T-helper 9 cell (primary cell): ENCODE results near the gene FAM110D.

Experiments used
- DNase-seq: peaks from one replicate; pipeline ENCODE4 v3.0.0-alpha.2; 2020

The FAM110D gene

GRCh38 chr1:26130695-26131094 lies 28.2 kb upstream of the FAM110D start:
- DNase-seq = no peak

DNA sequence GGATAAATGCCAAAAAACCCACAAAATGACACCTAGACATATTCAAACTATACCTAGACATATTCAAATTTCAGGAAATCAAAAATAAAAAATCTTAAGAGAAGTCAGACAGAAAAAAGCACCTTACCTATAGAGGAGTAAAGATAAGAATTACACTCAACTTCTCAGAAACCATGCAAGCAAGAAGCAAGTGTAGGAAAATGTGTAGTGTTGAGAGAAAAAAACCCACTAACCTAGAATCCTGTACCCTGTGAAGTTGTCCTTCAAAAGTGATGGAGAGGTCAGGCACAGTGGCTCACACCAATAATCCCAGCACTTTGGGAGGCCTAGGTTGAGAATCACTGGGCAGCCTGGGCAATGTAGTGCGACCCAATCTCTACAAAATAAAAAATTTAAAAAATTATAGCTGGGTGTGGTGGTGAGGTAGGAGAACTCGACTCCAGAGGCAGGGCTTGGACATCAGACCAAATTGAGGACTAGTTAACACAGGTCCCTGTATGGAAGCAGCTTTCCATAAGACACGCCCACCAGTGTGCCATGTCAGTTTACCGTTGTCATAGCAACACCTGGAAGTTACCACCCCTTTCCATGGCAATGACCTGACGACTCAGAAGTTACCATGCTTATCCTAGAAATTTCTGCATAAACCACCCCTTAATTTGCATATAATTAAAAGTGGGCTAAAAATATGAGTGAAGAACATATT lies 26.6 kb upstream of the FAM110D start:
- DNase-seq = no peak

- DNase-seq = no peak
These were observed 26.1 kb upstream of the FAM110D start for GRCh38 chr1:26132834-26133167.

DNA sequence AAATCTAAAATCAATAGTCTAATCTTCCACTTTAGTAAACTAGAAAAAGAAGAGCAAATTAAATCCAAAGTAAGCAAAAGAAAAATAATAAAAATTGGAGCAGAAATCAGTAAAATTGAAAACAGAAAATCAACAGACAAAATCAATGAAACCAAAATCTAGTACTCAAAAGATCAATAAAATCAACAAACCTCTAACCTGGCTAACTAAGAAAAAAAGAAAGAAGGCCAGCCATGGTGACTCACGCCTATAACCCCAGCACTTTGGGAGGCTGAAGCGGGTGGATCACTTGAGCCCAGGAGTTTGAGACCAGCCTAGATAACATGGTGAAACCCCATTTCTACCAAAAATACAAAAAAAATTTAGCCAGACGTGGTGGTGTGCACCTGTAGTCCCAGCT lies 24.4 kb upstream of the FAM110D start:
- DNase-seq = no peak

DNA sequence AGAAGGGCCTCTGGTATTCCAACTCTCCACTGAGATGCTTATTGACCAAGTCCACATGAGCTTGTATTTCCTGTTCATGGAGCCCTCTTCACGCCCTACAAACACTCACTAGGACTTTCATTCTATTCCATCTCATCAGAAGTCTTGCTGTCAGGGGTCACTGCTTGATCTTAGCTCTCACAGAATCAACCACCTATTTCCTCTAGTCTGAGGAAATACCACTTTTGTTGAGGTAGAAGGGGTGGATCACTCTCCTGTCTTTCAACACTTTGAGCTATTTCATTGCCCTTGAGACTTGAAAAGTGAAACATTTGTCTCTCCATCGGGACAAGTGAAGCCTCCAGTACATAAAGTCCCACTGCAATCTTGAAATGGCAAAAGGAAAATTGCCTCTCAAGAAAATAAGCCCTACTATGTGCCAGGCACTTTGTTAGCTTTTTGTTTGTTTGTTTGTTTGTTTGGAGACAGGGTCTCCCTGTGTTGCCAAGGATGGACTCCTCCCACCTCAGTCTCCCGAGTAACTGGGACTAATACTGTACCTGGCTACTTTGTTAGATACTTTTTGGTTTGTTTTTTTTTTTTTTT lies 19.8 kb upstream of the FAM110D start:
- DNase-seq = no peak

- no peak for DNase-seq
These were observed 16.7 kb upstream of the FAM110D start for GRCh38 chr1:26142159-26142558.

DNA sequence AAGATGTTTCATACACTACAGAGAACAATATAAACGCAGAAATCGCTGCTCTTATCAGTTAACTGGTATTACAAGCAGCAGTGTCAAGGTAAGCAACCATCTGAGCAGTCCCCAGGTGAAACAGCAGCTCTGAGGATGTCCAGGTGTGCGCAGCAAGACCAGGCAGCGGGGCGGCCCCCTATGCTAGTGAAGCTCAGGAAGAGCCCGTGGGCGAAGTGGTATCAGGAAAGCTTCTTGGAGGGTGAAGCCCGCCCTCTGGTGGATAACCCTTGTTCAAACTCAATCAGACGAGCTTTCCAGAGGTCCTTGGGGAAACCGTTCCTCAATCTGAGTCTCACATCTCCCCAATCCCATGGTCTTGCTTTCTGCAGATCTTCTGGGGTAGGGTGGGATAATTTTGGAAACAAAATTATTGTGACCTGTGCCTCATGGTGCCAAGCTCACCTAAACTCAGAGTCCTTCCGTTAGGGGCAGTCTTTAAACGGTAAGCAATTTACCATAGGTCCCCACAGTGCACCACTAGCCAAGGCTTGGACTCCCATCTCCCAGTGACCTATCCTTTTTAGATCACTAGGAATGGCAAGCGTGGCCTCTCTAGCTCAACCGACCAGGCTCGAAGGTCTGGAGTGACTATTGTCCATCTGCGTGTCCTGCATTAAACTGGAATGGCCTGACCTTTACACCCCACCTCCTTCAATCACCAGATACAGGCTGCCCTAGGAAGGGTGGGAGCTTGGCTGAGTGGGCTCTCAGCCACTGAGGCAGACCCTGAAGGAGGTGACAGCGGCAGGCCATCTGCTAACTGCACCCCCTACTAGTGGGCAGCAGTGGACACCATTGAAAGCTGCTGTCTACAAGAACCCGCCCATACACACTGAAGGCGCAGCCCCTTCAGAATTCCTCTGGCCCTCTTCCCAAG lies 13.6 kb upstream of the FAM110D start:
- peak; percentile 71 for DNase-seq

GRCh38 chr1:26145960-26146294 lies 13.0 kb upstream of the FAM110D start:
- DNase-seq = no peak

DNA sequence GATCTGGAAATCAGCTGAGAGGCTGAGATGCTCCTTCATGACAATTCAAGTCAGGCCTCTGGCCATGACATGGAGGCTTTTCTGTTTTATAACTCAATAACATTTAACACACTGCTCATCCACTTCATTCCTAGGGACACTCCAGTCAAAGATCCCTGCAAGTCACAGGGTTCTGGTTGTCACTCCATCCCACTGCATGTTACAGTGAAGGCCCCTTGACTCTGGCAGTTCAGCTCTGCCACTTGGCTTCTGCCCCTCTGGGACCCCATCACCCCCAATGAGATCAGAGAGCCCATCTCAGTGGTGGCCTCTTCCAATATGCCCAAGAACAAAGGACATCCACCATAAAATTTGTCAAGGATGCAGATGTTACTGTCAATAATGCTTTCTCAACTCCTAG lies 10.0 kb upstream of the FAM110D start:
- DNase-seq = no peak

GRCh38 chr1:26153966-26154532 lies 4.8 kb upstream of the FAM110D start:
- DNase-seq = no peak

GRCh38 chr1:26154750-26155149 lies 4.1 kb upstream of the FAM110D start:
- no peak for DNase-seq

DNA sequence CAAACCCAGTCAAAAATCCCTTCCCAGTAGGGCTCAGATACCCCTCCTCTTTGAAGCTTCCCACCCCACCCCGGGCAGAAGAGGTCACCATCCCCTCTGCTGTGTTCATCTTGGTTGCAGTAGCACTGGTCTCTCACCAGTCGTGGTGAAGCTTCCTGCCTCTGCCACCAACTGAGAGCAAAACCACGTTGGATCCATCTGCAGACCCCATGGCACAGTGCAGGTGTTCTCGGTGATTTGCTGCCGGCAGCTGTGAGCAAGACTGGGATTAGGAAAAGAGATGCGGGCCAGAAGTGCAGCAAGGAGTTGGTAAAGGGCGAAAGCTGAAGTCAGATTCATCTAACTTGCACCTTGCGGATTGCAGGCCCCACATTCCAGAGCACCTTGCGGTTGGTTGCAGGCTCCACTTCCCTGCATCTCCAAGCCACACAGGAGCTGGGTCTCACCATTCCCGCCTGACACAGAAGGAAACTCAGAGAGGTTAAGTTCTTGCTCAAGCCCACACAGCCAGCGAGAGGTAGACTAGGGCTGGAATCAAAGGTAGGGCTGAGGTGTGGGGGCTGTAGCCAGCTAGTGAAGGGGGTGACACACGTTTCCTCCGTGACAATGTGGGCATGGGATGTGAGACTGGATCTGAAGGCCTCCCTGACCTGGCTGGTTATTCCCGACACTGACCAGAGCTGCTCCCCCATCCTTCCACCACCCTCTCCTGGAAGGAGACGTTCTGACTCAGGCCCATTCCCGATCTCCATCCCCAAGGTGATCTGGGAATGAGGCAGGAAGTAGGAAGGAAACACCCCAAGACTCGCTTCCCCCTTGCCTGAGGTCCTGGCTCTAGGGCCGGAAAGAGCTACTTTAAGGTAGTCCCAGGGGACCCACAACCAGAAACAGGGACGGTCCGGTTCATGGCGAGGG lies 3.3 kb upstream of the FAM110D start:
- no peak for DNase-seq

DNA sequence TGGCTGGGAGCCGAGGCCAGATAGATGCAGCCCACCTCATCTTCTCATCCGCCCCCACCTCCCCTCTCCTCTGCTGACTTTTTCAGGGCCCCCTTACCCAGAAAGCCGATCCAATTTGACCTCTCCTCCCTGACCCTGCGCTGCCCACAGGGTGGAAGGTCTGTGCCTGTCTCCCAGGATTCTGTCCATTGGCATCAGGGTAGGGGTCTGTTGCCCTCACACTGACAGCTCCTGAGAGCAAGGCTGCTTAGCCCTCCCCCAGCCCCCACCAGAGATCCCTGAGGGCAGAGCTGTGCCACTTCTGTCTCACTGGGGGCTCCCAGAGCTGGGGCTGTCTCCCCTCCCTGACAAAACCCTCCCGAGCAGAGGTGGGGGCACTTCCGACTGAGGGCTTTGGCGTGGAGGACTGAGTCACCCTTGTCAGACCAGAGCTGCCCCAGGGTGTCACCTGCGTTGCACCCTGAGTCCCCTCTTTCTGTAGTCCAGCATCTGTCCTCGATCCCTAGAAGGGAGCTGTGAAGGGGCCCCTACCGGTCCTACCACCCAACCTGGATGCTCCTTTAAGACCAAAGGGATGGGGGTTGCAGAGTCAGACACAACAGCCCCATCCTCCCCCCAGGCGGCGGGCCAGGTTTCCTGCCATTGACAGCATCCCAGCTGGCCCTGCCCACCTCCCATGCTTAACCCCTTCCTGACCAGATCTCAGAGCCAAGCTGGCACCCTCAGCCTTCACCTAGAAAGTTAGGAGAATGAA lies 2.4 kb upstream of the FAM110D start:
- no peak for DNase-seq

- DNase-seq = no peak
These were observed 490 bp upstream of the FAM110D start for GRCh38 chr1:26158271-26158907.

GRCh38 chr1:26159743-26160039 lies 812 bp downstream of the FAM110D start:
- DNase-seq = no peak

- DNase-seq = no peak
These were observed 1.9 kb downstream of the FAM110D start for GRCh38 chr1:26160527-26161414.

- DNase-seq = peak; percentile 16
These were observed 2.7 kb downstream of the FAM110D start for GRCh38 chr1:26161415-26162219.

DNA sequence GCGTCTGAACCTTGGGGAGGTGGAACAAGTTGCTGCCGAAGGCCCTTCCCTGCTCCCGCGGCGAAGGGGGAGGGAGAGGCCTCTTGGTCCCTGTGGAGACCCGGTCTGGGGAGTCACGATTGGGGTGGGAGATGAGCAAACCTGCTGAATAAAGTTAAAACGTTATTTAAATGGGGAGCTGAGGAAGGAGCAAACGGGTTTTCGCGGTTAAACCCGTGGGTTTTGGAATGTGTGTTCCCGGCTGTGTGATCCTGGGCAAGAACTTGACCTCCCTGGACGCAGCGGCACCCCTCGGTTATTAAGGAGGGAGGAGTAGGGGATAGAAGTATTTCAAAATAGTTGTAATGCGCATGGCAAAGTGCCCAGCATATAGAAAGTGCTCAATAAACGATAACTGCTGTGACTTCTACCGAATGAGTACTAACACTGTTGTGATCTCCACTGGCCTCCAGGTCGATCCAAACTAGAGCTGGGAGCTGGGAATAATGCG lies 3.4 kb downstream of the FAM110D start:
- DNase-seq = no peak

- DNase-seq = no peak
These were observed 4.8 kb downstream of the FAM110D start for GRCh38 chr1:26163684-26164035.
